HCT116 (cell line): ENCODE measurements around the gene PIKFYVE.
"Not testable (repeated sequence)": the region's sequence is repeated elsewhere in the genome, so short reads cannot be mapped to it uniquely, and the experiment has no call there.

Source experiments
- CEBPB ChIP-seq: IDR thresholded peaks from 2 replicates; pipeline ENCODE4 v1.6.1; 2012; ENCODE audit warnings: low read depth
- CTCF ChIP-seq, 3 experiments: fragments of 200-600 bp in 1 of 3; sonication (generic) in 1 of 3; IDR thresholded peaks in 2 of 3; conservative IDR thresholded peaks in 1 of 3; 2 replicates each; pipeline ENCODE4 v1.5.1; 2012 to 2017; ENCODE audit warnings: low read depth in 2 of 3, low read length in 2 of 3, antibody characterized with exemption in 1 of 3, borderline replicate concordance in 1 of 3, control low read depth in 1 of 3, mild to moderate bottlenecking in 1 of 3, mixed read lengths in 1 of 3, mixed run types in 1 of 3, moderate library complexity in 1 of 3; ENCODE audit not compliant: insufficient read depth in 1 of 3
- ELF1 ChIP-seq: IDR thresholded peaks from 2 replicates; pipeline ENCODE4 v1.6.1; 2012; ENCODE audit warnings: low read depth, borderline replicate concordance
- EZH2 ChIP-seq: fragments of 200-600 bp; sonication (generic); IDR thresholded peaks from 2 replicates; pipeline ENCODE4 v1.6.1; 2017; ENCODE audit warnings: antibody characterized with exemption, mixed run types
- FOSL1 ChIP-seq: IDR thresholded peaks from 2 replicates; pipeline ENCODE4 v1.6.1; 2012; ENCODE audit warnings: low read depth
- MAX ChIP-seq: IDR thresholded peaks from 2 replicates; pipeline ENCODE4 v1.6.1; 2012
- POLR2A ChIP-seq: IDR thresholded peaks from 2 replicates; pipeline ENCODE4 v1.7.0; 2011; ENCODE audit warnings: borderline replicate concordance; ENCODE audit not compliant: insufficient read depth, insufficient read length; ENCODE audit errors: extremely low read depth
- POLR2AphosphoS5 ChIP-seq: IDR thresholded peaks from 2 replicates; pipeline ENCODE4 v1.6.1; 2011; ENCODE audit warnings: mild to moderate bottlenecking, low read depth, low read length, moderate library complexity
- REST ChIP-seq: IDR thresholded peaks from 2 replicates; pipeline ENCODE4 v1.6.1; 2012; ENCODE audit warnings: low read depth
- SIN3A ChIP-seq: IDR thresholded peaks from 2 replicates; pipeline ENCODE4 v1.6.1; 2012; ENCODE audit warnings: low read depth
- SRF ChIP-seq: IDR thresholded peaks from 2 replicates; pipeline ENCODE4 v1.6.1; 2012; ENCODE audit warnings: low read depth
- TCF7L2 ChIP-seq: IDR thresholded peaks from 2 replicates; pipeline ENCODE4 v1.7.0; 2011; ENCODE audit warnings: borderline replicate concordance, inconsistent platforms; ENCODE audit not compliant: insufficient read depth, insufficient read length; ENCODE audit errors: extremely low read depth
- ZBTB33 ChIP-seq: IDR thresholded peaks from 2 replicates; pipeline ENCODE4 v1.6.1; 2011; ENCODE audit warnings: mild to moderate bottlenecking, low read length, moderate library complexity; ENCODE audit not compliant: insufficient replicate concordance; ENCODE audit errors: extremely low read depth
- ZNF274 ChIP-seq: fragments of 200-500 bp; sonication (Bioruptor generic); IDR thresholded peaks from 2 replicates; pipeline ENCODE4 v1.6.1; 2014; ENCODE audit warnings: mild to moderate bottlenecking, low read depth, low read length, inconsistent platforms

- not testable (repeated sequence) for TF ChIP-seq CTCF (IDR thresholded peaks at IDR 0.05 in 2 of 3, conservative IDR thresholded peaks at IDR 0.05 in 1 of 3; ENCODE audit: borderline replicate concordance in 1 of 3, insufficient read depth in 1 of 3, low read depth in 2 of 3, low read length in 2 of 3); REST; TCF7L2; EZH2; ZBTB33; POLR2A; FOSL1; SIN3A; CEBPB; ZNF274; POLR2AphosphoS5; MAX; SRF; ELF1
Observed at GRCh38 chr2:208377344-208377860, 111.3 kb downstream of the PIKFYVE start.
